Dermis microvascular lymphatic vessel endothelial cell (primary cell): Measurements from ENCODE around the gene HSF5. TPM values are rescaled to one million over a fixed set of nuclear protein-coding genes. Genes with fewer than 3 reads are reported as not detected.
"Not testable (repeated sequence)": the region's sequence is repeated elsewhere in the genome, so short reads cannot be mapped to it uniquely, and the experiment has no call there.

Experiments used
- DNase-seq, 2 donors: peaks; one replicate each; pipeline versions ENCODE4 v3.0.0 to v3.0.0-alpha.2; 2010; ENCODE audit warnings: low read depth in 2 of 2
- total RNA-seq: library from RNA; depleted of rRNA; stranded (reverse); fragments of >200 nt; gene quantifications from 2 replicates; pipeline ENCODE4 v1.2.1, GENCODE V29; 2014

The HSF5 gene
- total RNA-seq, 1 donor from 2014 or later, result not detected

GRCh38 chr17:58414596-58414997, 73.6 kb downstream of the HSF5 start:
- DNase-seq, result no peak

GRCh38 chr17:58413684-58414083, 74.5 kb downstream of the HSF5 start:
- no peak for DNase-seq

GRCh38 chr17:58412961-58413586, 75.1 kb downstream of the HSF5 start:
- no peak for DNase-seq

GRCh38 chr17:58412064-58412703, 76.0 kb downstream of the HSF5 start:
- no peak for DNase-seq

GRCh38 chr17:58411408-58411894, 76.8 kb downstream of the HSF5 start:
- DNase-seq, result no peak

- no peak for DNase-seq
These were observed 77.3 kb downstream of the HSF5 start for GRCh38 chr17:58410714-58411407.

- no peak for DNase-seq
These were observed 78.8 kb downstream of the HSF5 start for GRCh38 chr17:58409432-58409831.

- DNase-seq, result no peak
These were observed 84.9 kb downstream of the HSF5 start for GRCh38 chr17:58403311-58403710.

- DNase-seq, result no peak
These were observed 85.5 kb downstream of the HSF5 start for GRCh38 chr17:58402679-58403078.

- DNase-seq, result no peak
These were observed 86.2 kb downstream of the HSF5 start for GRCh38 chr17:58402047-58402446.

GRCh38 chr17:58401287-58401686, 86.9 kb downstream of the HSF5 start:
- no peak for DNase-seq

GRCh38 chr17:58400826-58401225, 87.4 kb downstream of the HSF5 start:
- DNase-seq, result no peak

- DNase-seq, result no peak
These were observed 88.2 kb downstream of the HSF5 start for GRCh38 chr17:58399974-58400373.

GRCh38 chr17:58398574-58399266, 89.5 kb downstream of the HSF5 start:
- no peak for DNase-seq

GRCh38 chr17:58397421-58397820, 90.8 kb downstream of the HSF5 start:
- not testable (repeated sequence) for DNase-seq

GRCh38 chr17:58396173-58396572, 92.0 kb downstream of the HSF5 start:
- no peak for DNase-seq

- no peak for DNase-seq
These were observed 93.5 kb downstream of the HSF5 start for GRCh38 chr17:58394534-58395223.

- peak; percentile 25 to 85 for DNase-seq
These were observed 96.8 kb downstream of the HSF5 start for GRCh38 chr17:58391302-58391984.

- no peak for DNase-seq
These were observed 97.3 kb downstream of the HSF5 start for GRCh38 chr17:58390884-58391283.

- DNase-seq, result no peak
These were observed 99.7 kb downstream of the HSF5 start for GRCh38 chr17:58388302-58389190.
